Natural killer cell treated with Interleukin-12 subunit alpha and Interleukin-12 subunit beta and Interleukin-15 and Interleukin-18, amount 100 ng/mL, for 72 hours (primary cell): ENCODE results near the gene RSAD1. TPM values are rescaled to one million over a fixed set of nuclear protein-coding genes. Genes with fewer than 3 reads are reported as not detected.
A peak's percentile ranks its signal among the peaks of the same experiment; 100 is the strongest.

ENCODE experiments used
- ATAC-seq, 2 donors: fragments of 150-1000 bp; cut with Tn5 transposase in 1 of 2; sonication (Bioruptor Pico), chemical (Tn5 transposase) in 1 of 2; 2 replicates each; pipeline ENCODE4 v1.10.0; 2021
- DNase-seq: peaks from one replicate; pipeline ENCODE4 v3.0.0; 2022; ENCODE audit warnings: low spot score
- H3K27ac Mint-ChIP-seq, 2 donors: 1 replicate in 1 of 2; 2 replicates in 1 of 2; pipeline ENCODE4 v1.8.0; 2022; ENCODE audit warnings: mixed read lengths in 2 of 2, mild to moderate bottlenecking in 1 of 2, moderate library complexity in 1 of 2
- H3K27me3 Mint-ChIP-seq, 2 donors: 1 replicate in 1 of 2; 2 replicates in 1 of 2; pipeline ENCODE4 v1.8.0; 2022; ENCODE audit warnings: mixed read lengths in 2 of 2
- H3K36me3 Mint-ChIP-seq: one replicate; pipeline ENCODE4 v1.8.0; 2022; ENCODE audit warnings: mixed read lengths
- H3K4me1 Mint-ChIP-seq, 2 donors: 1 replicate in 1 of 2; 2 replicates in 1 of 2; pipeline ENCODE4 v1.8.0; 2022; ENCODE audit warnings: low read depth in 2 of 2, mixed read lengths in 2 of 2, mild to moderate bottlenecking in 1 of 2
- H3K4me3 Mint-ChIP-seq: one replicate; pipeline ENCODE4 v1.8.0; 2022; ENCODE audit warnings: mixed read lengths
- H3K9me3 Mint-ChIP-seq: 2 replicates; pipeline ENCODE4 v1.8.0; 2022; ENCODE audit warnings: mixed read lengths
- total RNA-seq, 2 donors: library from RNA; stranded (reverse); gene quantifications; one replicate each; pipeline ENCODE4 v1.2.3, GENCODE V29; 2022

Gene RSAD1
- total RNA-seq, 2 donors from 2014 or later, result 34.3 to 54.2 TPM

DNA sequence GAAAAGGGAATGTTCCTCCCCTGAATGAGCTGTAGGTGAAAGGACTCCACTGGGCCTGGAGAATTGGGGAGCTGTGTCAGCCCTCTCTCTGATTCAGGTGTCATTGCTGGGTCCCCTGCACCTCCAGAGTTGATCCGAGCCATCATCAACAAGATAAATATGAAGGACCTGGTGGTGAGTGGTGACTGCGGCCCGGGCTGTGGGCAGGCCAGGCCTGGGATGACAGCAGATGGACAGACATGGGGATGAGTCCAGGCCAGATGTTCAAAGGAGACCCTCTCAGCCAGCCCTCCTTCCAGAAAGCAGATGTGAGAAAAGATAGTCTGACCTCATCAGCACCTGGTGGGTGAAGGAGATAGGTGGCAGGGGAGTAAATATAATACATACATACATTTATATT lies 14.5 kb upstream of the RSAD1 start:
- no peak for ATAC-seq
- peaks cover 4 to 5% of the 10 kb centered on the region in 2 donors for H3K4me1 Mint-ChIP-seq
- no peak overlapping the region for H3K27ac Mint-ChIP-seq
- no peaks in the 10 kb centered on the region for H3K36me3 Mint-ChIP-seq
- no peak for DNase-seq
- peaks cover 14% of the 10 kb centered on the region in 2 donors for H3K27me3 Mint-ChIP-seq
- no peak overlapping the region for H3K4me3 Mint-ChIP-seq
- H3K9me3 Mint-ChIP-seq, result no peaks in the 10 kb centered on the region

DNA sequence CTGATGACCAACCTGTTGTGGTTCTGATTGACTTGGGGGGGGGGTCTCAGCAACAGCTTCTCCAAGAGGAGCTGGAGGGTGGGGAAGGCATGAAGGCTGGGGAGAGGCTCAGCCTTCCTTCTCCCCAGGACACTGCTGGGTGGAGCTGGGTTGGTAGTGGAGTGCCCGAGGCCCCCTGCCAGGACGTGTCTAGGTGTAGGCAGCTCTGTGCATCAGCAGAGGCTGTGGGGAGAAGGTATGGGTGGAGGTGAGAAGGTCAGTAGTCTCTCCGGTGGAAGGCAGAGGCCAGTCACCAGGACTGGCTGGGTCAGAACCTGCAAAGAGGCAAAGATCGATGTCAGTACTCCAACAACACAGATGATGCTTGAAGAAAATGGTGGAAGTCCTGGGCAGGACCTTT lies 13.9 kb upstream of the RSAD1 start:
- Mint-ChIP-seq H3K36me3 (no peaks in the 10 kb centered on the region), H3K4me3 (no peak overlapping the region), H3K27me3 (peaks cover 14% of the 10 kb centered on the region in 2 donors), H3K27ac (no peak overlapping the region), H3K4me1 (peaks cover 4 to 5% of the 10 kb centered on the region in 2 donors), H3K9me3 (no peaks in the 10 kb centered on the region)
- no peak for ATAC-seq
- DNase-seq, result no peak

DNA sequence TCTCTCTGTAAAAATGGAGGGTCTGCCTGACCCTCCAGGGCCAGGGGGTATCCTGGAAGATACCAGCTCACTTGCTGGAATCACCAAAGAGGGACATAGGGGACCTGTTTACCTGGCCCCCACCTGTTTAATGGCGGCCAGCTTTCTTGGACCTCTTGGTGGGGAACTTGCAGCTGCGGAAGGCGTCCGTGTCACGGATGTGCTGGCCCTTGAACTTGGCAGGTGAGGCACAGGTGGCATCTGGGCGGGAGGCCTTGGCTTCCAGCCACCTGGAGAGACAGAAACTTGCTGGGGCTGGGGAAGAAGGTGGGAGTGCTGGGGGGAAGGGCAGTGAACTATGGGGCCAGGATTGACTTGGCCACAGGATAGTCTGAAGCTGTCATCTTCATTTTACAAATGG lies 13.5 kb upstream of the RSAD1 start:
- Mint-ChIP-seq H3K27me3 (peaks cover 14% of the 10 kb centered on the region in 2 donors), H3K4me1 (peaks cover 4 to 5% of the 10 kb centered on the region in 2 donors), H3K9me3 (no peaks in the 10 kb centered on the region), H3K4me3 (no peak overlapping the region), H3K27ac (no peak overlapping the region), H3K36me3 (no peaks in the 10 kb centered on the region)
- DNase-seq (no peak), ATAC-seq (no peak)

DNA sequence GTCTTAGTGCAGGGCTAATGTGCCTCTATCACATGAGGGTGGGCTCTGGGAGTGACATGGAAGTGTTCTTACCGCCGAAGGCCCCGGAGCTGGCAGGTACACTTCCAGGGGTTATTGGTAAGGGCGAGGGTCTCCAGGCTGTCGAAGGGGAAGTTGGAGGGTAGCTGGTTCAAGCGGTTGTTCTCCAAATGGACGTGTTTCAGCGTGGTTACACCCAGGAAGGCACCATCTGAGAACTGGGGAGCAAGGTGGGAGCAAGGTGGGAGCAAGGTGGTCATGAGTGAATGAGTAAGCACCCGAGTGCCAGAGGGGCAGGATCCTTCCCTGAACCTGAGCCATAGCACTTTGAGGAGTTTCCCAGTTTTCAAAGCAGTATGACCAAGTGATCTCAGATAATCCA lies 13.0 kb upstream of the RSAD1 start:
- ATAC-seq, result no peak
- Mint-ChIP-seq H3K27ac (no peak overlapping the region), H3K4me3 (no peak overlapping the region)

DNA sequence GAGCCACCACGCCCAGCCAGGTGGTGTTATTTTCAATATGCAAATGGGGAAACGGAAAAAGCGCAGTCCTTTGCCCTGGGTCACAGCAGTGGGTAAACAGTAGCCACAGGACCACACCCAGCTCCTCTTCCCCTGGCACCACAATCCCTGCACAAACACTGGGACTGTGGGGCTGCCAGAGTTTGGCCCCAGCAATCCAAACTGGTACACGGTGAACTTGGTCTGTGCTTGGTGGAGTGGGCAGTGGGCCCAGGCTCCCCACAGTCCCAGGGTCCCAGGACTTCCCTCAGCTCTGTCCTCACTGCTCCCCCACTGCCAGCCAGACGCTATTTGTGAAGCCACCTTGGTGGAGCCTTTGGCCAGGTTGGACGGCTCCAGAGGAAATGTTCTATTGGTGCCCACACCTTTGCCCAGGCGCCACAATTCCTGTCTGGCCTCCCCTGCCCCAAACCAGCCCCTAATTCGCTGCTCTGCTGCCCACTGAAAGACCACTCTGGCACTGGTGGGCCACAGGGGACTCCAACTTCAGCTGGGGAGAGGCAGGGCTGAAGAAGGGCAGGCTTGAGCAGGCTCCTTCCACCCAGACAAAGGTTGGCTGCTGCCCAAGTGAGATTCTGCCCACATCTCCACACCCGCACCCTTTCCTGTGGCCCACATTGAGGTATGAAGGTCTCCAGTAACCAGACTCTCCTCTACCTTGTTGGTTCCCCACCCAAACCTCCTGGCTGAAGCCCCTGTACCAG lies 12.1 kb upstream of the RSAD1 start:
- no peak overlapping the region for H3K27ac Mint-ChIP-seq
- H3K9me3 Mint-ChIP-seq, result no peaks in the 10 kb centered on the region
- H3K4me3 Mint-ChIP-seq, result no peak overlapping the region
- H3K4me1 Mint-ChIP-seq, result peaks cover 4 to 5% of the 10 kb centered on the region in 2 donors
- peaks cover 14 to 17% of the 10 kb centered on the region in 2 donors for H3K27me3 Mint-ChIP-seq
- no peak for ATAC-seq
- no peak for DNase-seq
- H3K36me3 Mint-ChIP-seq, result no peaks in the 10 kb centered on the region

More for the DNA sequence above, 13.0 kb upstream of the RSAD1 start:
- Mint-ChIP-seq H3K4me1 (peaks cover 4 to 5% of the 10 kb centered on the region in 2 donors), H3K36me3 (no peaks in the 10 kb centered on the region), H3K27me3 (peaks cover 14% of the 10 kb centered on the region in 2 donors), H3K9me3 (no peaks in the 10 kb centered on the region)
- no peak for DNase-seq

DNA sequence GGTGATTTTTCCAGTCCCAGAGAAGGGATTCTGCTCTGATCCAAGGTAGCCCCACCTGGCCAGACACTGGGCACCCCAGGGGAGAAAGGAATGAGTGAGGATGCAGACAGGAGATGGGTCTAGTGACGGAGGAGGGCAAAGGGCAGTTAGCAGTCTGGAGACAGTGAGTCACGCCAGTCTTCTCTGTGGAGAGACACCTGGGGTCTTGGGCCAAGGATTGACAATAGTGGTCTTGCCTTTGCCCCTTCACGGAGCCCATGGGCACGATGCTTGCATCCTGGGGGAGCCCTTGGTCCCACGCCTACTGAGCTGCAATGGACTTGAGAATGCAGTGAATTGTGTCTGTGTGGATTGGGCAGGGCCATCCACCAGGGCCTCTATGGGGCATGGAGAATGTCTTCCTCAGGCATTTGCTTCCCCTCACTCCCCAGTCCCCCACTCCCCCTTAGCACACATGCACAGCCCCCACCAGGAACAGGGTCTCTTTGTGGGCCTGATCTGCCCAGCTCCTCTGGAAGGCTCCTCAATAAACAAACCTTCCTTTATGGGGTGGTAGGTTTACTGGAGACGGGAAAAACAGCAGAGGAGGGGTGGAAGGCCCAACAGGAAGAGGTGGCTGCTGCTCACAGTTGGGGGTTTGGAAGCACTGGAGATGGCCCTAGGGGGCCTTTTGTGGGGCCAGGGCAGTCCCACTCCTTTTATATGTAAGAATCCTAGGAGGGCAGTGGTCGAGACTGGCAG lies 11.4 kb upstream of the RSAD1 start:
- peaks cover 14 to 17% of the 10 kb centered on the region in 2 donors for H3K27me3 Mint-ChIP-seq
- no peak overlapping the region for H3K27ac Mint-ChIP-seq
- no peaks in the 10 kb centered on the region for H3K9me3 Mint-ChIP-seq
- H3K4me1 Mint-ChIP-seq, result peaks cover 4 to 5% of the 10 kb centered on the region in 2 donors
- peak overlapping the region; percentile 39 for H3K4me3 Mint-ChIP-seq
- DNase-seq (no peak), ATAC-seq (no peak)
- no peaks in the 10 kb centered on the region for H3K36me3 Mint-ChIP-seq

DNA sequence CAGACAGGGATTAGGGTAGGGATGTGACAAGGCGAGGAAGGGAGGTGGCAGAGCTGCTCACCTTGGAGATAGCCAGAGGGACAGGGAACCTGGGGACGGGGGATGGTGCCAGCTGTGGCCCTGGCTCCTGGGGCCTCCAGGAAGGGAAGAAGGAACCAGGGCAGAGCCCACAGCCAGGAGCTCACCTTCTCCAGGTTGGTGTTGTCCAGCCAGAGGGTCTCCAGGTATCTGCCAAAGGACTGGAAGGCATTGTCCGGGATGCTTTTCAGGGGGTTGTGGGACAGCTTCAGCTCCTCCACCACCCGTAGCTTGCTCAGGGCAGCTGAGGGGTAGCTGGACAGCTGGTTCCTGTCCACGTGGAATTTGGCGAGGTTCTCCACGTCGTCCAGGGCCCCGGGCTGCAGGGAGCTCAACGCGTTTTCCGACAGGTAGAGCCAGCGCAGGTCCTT lies 10.8 kb upstream of the RSAD1 start:
- peaks cover 4 to 5% of the 10 kb centered on the region in 2 donors for H3K4me1 Mint-ChIP-seq
- no peak overlapping the region for H3K27ac Mint-ChIP-seq
- peaks cover 14 to 17% of the 10 kb centered on the region in 2 donors for H3K27me3 Mint-ChIP-seq
- H3K36me3 Mint-ChIP-seq, result no peaks in the 10 kb centered on the region
- DNase-seq (no peak), ATAC-seq (no peak)
- no peaks in the 10 kb centered on the region for H3K9me3 Mint-ChIP-seq
- H3K4me3 Mint-ChIP-seq, result peak overlapping the region; percentile 39

DNA sequence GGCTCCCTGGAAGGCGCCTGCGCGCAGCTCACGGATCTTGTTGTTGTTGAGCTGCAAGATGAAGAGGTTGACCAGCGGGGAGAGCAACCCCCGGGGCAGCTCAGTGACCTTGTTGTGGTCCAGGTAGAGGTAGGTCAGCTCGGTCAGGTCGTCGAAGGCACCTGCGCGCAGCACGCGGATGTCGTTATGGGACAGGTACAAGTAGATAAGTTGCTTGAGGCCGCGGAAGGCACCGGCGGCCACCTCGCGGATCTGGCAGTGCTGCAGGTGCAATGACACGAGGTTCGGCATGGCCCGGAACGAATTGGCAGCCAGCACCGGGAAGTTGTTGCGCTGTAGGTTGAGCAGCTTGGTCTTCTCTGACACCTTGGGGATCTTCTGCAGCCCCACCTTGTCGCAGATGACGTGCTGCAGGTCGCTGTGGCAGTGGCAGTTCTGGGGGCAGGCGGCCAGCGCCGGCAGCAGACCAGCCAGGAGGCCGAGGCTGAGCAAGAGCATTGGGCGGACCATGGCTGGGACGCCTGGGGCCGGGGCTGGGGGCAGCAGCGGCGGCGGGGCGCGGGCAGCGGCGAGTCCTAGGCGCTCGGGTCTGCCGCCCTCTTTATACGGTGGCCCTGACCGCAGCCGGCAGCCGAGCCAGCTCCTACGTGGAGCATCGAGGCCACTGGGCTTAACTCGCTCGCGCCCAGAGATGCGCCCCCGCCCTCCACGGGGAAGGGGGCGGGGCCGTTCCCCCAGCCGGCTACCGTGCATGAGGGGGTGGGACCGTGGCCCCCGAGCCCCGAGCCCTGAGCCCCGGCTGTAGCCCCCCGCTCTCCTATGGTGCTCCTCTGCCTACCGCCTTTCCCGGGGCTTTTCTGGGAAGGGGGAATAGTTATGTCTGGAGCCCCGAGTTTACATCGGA lies 10.1 kb upstream of the RSAD1 start, which contains the start of gene CHAD:
Gene CHAD (minus strand): TSS at position 577 of the 904 bp plus-strand sequence. CDS start 67 bp downstream, at position 510.
- Mint-ChIP-seq H3K9me3 (no peaks in the 10 kb centered on the region), H3K4me3 (peak within 1 kb of the TSS; percentile 39), H3K36me3 (no peaks in the 10 kb centered on the region), H3K27ac (no peak within 1 kb of the TSS), H3K27me3 (peaks cover 14 to 17% of the 10 kb centered on the region in 2 donors), H3K4me1 (peaks cover 4 to 5% of the 10 kb centered on the region in 2 donors)
- DNase-seq, result peak; percentile 59
- ATAC-seq, result peak in 1 of 2 donors; percentile 37

DNA sequence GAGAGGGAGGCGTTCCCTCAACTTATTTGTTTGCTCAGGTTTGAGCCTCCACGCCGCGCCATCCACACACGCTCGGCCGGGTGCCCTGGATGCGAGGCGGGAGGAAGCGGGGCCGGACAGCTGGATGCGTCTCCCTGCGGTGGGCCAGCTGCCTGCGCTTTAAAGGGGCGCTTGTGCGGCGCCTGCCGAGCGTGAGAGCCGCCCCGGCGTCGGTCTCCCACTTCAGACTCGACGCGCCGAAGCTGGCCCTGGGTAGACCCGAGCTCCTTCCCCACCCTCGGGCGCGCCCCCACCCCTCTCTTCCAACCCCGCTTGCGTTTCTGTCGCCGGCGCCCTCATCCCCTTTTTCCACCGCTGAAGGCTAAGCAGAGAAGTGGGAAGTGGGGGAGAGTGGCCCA lies 9.5 kb upstream of the RSAD1 start:
- Mint-ChIP-seq H3K27ac (no peak overlapping the region), H3K9me3 (no peaks in the 10 kb centered on the region), H3K4me1 (peaks cover 4 to 5% of the 10 kb centered on the region in 2 donors), H3K36me3 (no peaks in the 10 kb centered on the region), H3K27me3 (peaks cover 14 to 17% of the 10 kb centered on the region in 2 donors), H3K4me3 (no peak overlapping the region)
- DNase-seq (peak; percentile 55), ATAC-seq (no peak)

DNA sequence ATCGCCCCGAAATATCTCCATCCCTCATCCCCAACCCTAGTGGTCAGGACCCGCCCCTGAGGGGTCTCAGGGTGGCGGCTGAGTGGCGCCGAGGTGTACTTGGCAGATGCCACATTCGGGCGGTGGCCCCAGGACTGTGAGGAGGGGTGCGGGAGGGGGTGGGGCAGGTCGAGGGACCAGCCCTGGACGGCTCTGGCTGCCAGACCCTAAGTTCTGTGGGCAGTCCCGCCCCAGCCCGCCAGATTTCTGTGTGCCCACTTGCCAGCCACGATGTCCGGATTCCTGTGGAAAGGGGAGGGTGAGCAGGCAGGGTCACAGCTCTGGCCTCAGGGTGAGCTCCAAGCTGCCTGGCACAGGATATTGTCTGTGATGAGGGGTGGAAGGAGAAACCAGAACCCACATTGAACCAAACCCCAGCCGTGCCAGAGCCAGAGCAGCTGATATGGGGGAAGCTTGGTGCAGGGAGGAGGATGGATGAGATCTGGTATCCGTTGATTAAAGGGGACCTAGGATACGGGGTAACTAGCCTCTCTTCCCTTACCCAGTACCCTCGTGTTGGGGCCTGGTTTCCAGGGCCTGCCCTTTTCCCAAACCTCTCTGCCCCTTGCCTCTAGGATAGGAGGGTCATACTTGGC lies 8.9 kb upstream of the RSAD1 start:
- H3K4me3 Mint-ChIP-seq, result no peak overlapping the region
- no peak overlapping the region for H3K27ac Mint-ChIP-seq
- DNase-seq (no peak), ATAC-seq (no peak)
- peaks cover 4 to 5% of the 10 kb centered on the region in 2 donors for H3K4me1 Mint-ChIP-seq
- no peaks in the 10 kb centered on the region for H3K9me3 Mint-ChIP-seq
- H3K36me3 Mint-ChIP-seq, result no peaks in the 10 kb centered on the region
- H3K27me3 Mint-ChIP-seq, result peaks cover 14 to 17% of the 10 kb centered on the region in 2 donors

DNA sequence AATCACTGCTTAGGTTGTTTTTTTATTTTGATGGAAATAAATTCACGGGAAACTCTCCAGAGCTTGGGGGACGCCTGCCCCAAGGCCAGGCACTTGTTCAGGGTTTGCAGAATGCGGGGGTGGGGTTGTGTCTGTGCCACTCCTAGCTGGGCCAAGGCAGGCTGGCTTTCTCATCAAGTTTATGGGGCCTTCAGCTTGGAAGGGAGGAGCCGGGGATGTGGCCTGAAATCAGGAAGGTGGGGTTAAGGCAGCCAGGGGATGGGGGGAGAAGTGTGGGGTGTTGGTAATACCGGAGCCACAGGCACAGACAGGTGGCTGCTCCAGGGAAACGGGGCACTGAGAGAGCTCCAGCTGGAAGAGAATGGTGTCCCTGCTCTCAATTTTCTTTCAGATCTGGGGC lies 8.2 kb upstream of the RSAD1 start:
- Mint-ChIP-seq H3K27me3 (peaks cover 14 to 17% of the 10 kb centered on the region in 2 donors), H3K36me3 (no peaks in the 10 kb centered on the region), H3K4me1 (peaks cover 4 to 5% of the 10 kb centered on the region in 2 donors), H3K9me3 (no peaks in the 10 kb centered on the region), H3K4me3 (no peak overlapping the region), H3K27ac (no peak overlapping the region)
- no peak for DNase-seq
- no peak for ATAC-seq

DNA sequence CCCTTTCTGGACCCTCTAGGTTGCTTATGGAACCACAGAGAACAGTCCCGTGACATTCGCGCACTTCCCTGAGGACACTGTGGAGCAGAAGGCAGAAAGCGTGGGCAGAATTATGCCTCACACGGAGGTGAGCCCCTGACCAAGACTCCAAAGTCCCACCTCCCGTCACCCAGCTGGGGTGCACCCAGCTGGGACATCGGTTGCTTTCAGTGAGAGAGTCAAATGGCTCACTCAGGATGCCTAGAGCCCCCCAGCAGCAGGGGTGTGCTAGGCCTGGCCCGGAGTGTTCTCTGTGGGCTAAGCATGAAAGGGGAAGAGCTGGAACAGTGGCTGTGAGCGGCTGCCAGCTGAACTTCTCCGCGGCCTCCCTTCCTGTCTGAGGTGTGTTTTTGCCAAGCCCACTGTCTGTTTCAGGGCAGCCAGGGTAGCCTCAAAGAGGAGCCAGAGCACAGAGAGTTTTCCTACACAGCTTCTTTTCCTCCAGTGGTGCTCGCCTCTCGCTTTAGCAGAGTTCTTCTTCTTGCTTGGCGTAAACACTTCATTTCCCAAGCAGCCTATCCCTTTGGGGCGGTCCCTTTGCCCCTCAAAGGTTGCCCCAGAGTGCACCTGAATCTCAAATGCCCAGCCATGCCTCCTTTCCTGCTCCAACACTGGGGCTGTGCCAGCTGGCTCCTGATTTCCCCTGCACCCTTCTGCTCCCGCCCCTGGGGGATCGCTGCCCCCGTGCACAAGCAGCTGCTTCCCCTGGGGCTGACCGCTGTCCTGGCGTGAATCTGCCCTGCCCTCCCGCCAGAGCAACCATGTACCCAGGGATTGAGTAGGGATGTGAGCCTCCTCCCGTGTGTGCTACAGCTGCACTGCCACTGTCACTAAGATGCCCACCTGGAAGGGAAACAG lies 7.4 kb upstream of the RSAD1 start:
- Mint-ChIP-seq H3K9me3 (no peaks in the 10 kb centered on the region), H3K27ac (no peak overlapping the region), H3K36me3 (no peaks in the 10 kb centered on the region), H3K27me3 (peaks cover 14 to 18% of the 10 kb centered on the region in 2 donors), H3K4me3 (no peak overlapping the region), H3K4me1 (peaks cover 4 to 5% of the 10 kb centered on the region in 2 donors)
- peak; percentile 26 for DNase-seq
- ATAC-seq, result no peak
